OCI-LY1 (cell line): Measurements from ENCODE around the gene SOCS7.

Experiments used
- CTCF ChIP-seq: fragments of 200-600 bp; sonication (generic), shearing (Covaris generic); IDR thresholded peaks from 2 replicates; pipeline ENCODE4 v1.5.1; 2017; ENCODE audit warnings: mild to moderate bottlenecking, antibody characterized with exemption, low read length, moderate library complexity, mixed read lengths
- EZH2 ChIP-seq: fragments of 200-600 bp; sonication (generic), shearing (Covaris generic); IDR thresholded peaks from 2 replicates; pipeline ENCODE4 v1.8.0; 2017; ENCODE audit warnings: borderline replicate concordance, mixed run types, mild to moderate bottlenecking, antibody characterized with exemption, low read length, moderate library complexity, mixed read lengths

DNA sequence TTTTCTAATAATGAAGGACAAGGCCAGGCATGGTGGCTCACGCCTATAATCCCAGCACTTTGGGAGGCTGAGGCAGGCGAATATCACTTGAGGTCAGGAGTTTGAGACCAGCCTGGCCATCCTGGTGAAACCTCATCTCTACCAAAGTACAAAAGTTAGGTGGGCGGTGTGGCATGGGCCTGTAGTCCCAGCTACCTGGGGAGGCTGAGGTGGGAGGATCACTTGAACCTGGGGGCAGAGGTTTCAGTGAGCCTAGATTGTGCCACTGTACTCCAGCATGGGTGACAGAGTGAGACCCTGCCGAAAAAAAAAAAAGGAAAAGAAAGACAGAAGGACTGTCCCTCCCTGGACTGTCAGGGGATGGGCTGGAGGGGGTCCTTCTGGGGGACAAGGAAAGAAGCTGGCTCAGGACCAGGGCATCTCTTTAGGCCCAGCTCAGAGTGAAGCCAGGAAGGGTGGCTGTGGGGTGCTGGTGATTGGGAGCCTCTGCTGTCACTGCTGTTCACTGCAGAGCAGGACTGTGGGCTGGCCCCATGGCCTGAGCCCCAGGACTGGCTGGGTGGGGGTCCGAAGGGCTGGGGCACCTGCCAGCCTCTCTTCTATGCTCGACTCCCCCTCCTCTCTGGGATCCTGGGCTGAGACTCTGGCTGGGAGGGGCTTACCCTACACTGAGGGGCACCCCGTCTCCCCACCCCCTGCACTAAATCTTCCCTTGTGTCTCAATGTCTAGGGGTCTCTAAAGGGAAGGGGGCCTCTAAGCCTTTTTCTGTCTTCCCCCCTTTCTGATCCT is 75.7 kb downstream of the SOCS7 start:
- TF ChIP-seq EZH2 (no peak), CTCF (no peak)
